ENCODE results near the gene VILL. TPM values are rescaled to one million over a fixed set of nuclear protein-coding genes. Genes with fewer than 3 reads are reported as not detected.

The VILL gene
- polyA plus RNA-seq, 1 experiment: 8.8 TPM

DNA sequence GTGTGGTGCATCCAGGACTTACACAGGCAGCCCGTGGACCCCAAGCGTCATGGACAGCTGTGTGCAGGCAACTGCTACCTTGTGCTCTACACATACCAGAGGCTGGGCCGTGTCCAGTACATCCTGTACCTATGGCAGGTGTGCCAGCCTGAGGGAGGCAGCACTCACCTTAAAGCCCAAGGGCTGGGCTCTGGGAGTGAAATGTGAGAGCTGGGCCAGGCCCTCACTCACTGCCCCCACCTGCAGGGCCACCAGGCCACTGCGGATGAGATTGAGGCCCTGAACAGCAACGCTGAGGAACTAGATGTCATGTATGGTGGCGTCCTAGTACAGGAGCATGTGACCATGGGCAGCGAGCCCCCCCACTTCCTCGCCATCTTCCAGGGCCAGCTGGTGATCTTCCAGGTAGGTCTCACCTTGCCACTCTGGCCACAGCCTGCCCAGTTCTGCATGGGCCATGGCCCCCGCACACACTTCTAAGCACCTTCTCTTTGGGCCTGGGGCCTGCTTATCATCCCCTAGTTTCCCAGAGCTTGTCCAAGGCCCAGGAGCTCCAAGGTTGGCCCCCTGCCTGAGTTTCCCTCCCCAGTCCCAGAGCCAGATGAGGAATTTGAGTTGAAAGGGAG, 11.0 kb downstream of the VILL start:
- POLR2A ChIA-PET: no interaction called here
- Histone ChIP-seq H3K27me3 (ENCODE audit: control insufficient read depth, insufficient read depth, low read length) (no peaks in the 10 kb centered on the region), H3K36me3 (ENCODE audit: control insufficient read depth, insufficient read depth, low read length) (peaks cover 6% of the 10 kb centered on the region), H3K4me3 (ENCODE audit: low read depth, low read length) (no peak overlapping the region)
- TF ChIP-seq, protein P1, sequence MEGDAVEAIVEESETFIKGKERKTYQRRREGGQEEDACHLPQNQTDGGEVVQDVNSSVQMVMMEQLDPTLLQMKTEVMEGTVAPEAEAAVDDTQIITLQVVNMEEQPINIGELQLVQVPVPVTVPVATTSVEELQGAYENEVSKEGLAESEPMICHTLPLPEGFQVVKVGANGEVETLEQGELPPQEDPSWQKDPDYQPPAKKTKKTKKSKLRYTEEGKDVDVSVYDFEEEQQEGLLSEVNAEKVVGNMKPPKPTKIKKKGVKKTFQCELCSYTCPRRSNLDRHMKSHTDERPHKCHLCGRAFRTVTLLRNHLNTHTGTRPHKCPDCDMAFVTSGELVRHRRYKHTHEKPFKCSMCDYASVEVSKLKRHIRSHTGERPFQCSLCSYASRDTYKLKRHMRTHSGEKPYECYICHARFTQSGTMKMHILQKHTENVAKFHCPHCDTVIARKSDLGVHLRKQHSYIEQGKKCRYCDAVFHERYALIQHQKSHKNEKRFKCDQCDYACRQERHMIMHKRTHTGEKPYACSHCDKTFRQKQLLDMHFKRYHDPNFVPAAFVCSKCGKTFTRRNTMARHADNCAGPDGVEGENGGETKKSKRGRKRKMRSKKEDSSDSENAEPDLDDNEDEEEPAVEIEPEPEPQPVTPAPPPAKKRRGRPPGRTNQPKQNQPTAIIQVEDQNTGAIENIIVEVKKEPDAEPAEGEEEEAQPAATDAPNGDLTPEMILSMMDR (IDR thresholded peaks at IDR 0.05; ENCODE audit: insufficient read depth, low read depth, low read length): peak; percentile 22; the same call in 1 of the 2 replicates
- CTCF ChIA-PET: interaction anchor here (1.6 to 5.6 kb wide), 2 partner anchors 27 to 148 kb away, joined by 7 to 66 read pairs; no protein-coding TSS in a partner anchor
- no peak for DNase-seq (ENCODE audit: low read depth)

DNA sequence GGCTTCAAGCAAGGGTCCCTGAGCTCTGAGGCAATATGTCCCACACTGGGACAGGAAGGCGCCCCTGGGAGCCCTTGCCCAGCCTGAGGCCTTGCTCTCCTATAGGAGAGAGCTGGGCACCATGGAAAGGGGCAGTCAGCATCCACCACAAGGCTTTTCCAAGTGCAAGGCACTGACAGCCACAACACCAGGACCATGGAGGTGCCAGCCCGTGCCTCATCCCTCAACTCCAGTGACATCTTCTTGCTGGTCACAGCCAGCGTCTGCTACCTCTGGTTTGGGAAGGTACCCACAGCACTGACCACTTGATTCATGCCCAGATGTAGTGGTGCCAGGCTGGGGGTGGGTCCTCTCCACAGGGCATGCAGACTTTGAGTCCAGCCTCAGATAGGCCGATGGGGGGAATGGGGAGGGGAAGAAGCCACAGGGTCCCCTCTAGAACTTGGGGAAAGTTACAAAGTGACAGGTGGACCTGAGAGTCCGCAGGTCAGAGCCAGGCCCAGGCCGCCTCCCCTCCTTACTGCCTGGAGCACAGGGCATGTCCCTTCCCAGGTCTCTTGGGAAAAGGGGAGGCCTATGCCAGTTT, 11.8 kb downstream of the VILL start:
- no peak for DNase-seq (ENCODE audit: low read depth)
- TF ChIP-seq, protein P1 (IDR thresholded peaks at IDR 0.05; ENCODE audit: insufficient read depth, low read depth, low read length): no peak
- CTCF ChIA-PET: interaction anchor here (1.6 to 5.6 kb wide), 2 partner anchors 27 to 149 kb away, joined by 7 to 66 read pairs; no protein-coding TSS in a partner anchor
- Histone ChIP-seq H3K36me3 (ENCODE audit: control insufficient read depth, insufficient read depth, low read length) (peaks cover 6% of the 10 kb centered on the region), H3K4me3 (ENCODE audit: low read depth, low read length) (no peak overlapping the region), H3K27me3 (ENCODE audit: control insufficient read depth, insufficient read depth, low read length) (no peaks in the 10 kb centered on the region)
- POLR2A ChIA-PET: no interaction called here

DNA sequence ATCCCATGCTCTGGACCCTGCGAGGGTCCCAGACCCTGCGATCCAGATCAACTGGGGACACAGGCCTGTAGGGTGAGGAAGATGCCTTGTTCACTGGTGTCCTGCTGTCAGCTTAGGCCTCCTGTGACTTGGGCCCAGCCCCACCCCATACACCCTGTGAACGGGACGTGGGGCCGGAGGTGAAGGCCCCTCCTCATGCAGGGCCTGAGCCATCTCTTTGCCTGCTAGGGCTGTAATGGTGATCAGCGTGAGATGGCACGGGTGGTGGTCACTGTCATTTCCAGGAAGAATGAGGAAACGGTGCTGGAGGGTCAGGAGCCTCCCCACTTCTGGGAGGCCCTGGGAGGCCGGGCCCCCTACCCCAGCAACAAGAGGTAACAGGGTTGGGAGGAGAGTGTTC, 12.4 kb downstream of the VILL start:
- POLR2A ChIA-PET: no interaction called here
- TF ChIP-seq, protein P1 (IDR thresholded peaks at IDR 0.05; ENCODE audit: insufficient read depth, low read depth, low read length): no peak
- no peaks in the 10 kb centered on the region for H3K27me3 ChIP-seq (ENCODE audit: control insufficient read depth, insufficient read depth, low read length)
- H3K36me3 ChIP-seq (ENCODE audit: control insufficient read depth, insufficient read depth, low read length): peaks cover 6% of the 10 kb centered on the region
- CTCF ChIA-PET: interaction anchor here (1.0 to 5.6 kb wide), 5 partner anchors 11 to 149 kb away, joined by 3 to 66 read pairs (median 9); no protein-coding TSS in a partner anchor
- H3K4me3 ChIP-seq (ENCODE audit: low read depth, low read length): no peak overlapping the region
- no peak for DNase-seq (ENCODE audit: low read depth)

DNA sequence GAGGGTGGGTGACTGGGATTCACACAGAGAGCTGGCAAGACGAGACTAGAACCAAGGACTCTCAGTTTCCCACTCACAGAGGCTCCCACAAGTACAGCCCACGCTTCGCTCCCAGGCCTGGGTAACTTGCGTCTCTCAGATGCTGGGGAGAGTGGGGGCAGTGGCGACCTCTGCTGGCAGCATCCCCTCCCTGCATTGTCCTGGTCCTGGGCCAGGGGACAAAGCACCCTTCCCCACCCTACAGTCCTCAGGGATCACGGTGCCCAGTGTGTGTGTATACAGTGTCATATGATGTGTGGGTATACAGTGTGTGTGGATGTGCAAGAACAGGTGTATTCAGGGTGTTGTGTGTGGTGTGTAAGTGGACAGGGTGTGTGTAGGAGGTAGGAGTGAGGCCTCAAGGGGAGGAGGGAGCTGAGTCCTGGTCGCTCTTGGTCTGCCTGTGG, 12.8 kb downstream of the VILL start:
- DNase-seq (ENCODE audit: low read depth): no peak
- TF ChIP-seq, protein P1 (IDR thresholded peaks at IDR 0.05; ENCODE audit: insufficient read depth, low read depth, low read length): peak; percentile 89
- POLR2A ChIA-PET: no interaction called here
- CTCF ChIA-PET: interaction anchor here (0.5 to 5.6 kb wide), 14 partner anchors 9 to 477 kb away, joined by 3 to 66 read pairs (median 4); partner anchors contain the start of gene XYLB
- no peaks in the 10 kb centered on the region for H3K27me3 ChIP-seq (ENCODE audit: control insufficient read depth, insufficient read depth, low read length)
- peaks cover 7% of the 10 kb centered on the region for H3K36me3 ChIP-seq (ENCODE audit: control insufficient read depth, insufficient read depth, low read length)
- H3K4me3 ChIP-seq (ENCODE audit: low read depth, low read length): no peak overlapping the region

DNA sequence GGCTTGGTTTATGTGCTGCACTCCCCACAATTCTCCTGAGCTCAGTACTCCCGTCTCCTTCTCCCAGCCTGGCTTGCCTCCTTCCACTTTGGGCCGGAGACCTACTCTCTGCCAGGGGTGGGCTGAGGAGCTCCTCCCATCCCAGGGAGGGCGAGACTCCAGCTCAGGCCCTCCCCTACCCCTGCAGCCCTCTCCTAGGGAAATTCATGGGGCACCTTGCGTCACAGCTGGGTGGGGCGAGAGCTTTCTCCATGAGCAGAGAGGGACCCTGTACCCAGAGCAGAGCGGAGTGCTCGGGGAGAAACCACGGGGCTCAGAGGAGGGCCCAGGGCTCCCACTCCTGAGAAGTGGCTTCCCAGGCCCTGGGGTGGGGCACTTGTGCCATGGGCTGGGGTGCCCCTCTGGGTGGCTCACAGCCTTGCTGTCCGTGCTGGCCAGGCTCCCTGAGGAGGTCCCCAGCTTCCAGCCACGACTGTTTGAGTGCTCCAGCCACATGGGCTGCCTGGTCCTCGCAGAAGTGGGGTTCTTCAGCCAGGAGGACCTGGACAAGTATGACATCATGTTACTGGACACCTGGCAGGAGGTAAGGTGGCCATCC, 13.3 kb downstream of the VILL start:
- ChIA-PET POLR2A (no interaction called here), CTCF (interaction anchor here (0.5 to 5.6 kb wide), 14 partner anchors 9 to 476 kb away, joined by 3 to 66 read pairs (median 4); partner anchors contain the start of gene XYLB)
- TF ChIP-seq, protein P1 (IDR thresholded peaks at IDR 0.05; ENCODE audit: insufficient read depth, low read depth, low read length): no peak

More for the DNA sequence above, 13.3 kb downstream of the VILL start:
- DNase-seq (ENCODE audit: low read depth): no peak
- H3K27me3 ChIP-seq (ENCODE audit: control insufficient read depth, insufficient read depth, low read length): no peaks in the 10 kb centered on the region
- peaks cover 7% of the 10 kb centered on the region for H3K36me3 ChIP-seq (ENCODE audit: control insufficient read depth, insufficient read depth, low read length)
- H3K4me3 ChIP-seq (ENCODE audit: low read depth, low read length): no peak overlapping the region

All from BJ (cell line).